A673 (cell line): ENCODE measurements around the gene UBE2J2. TPM values are rescaled to one million over a fixed set of nuclear protein-coding genes. Genes with fewer than 3 reads are reported as not detected.

ENCODE experiments used
- BruUV-seq: library from RNA; stranded (reverse); fragments of 400-500 nt; replicated peaks from 2 replicates; lab custom pipeline; 2021; lab: Mats Ljungman, UMichigan
- CTCF ChIA-PET: fragments of 300-600 bp; sonication (Branson Sonifier 250); formaldehyde crosslinking; loops from one replicate; lab custom pipeline; 2022; ENCODE audit warnings: antibody characterized with exemption; lab: Charles Lee
- POLR2A ChIA-PET: fragments of 300-600 bp; sonication (Branson Sonifier 250); formaldehyde crosslinking; loops from one replicate; lab custom pipeline; 2022; ENCODE audit warnings: antibody characterized with exemption; ENCODE audit not compliant: low non-redundant PET; lab: Charles Lee
- DNase-seq: peaks from one replicate; pipeline ENCODE4 v3.0.0-alpha.2; 2015; ENCODE audit warnings: low spot score
- H3K27ac ChIP-seq: fragments of 200-600 bp; sonication (generic); 2 replicates; pipeline ENCODE4 v1.5.1; 2016; ENCODE audit warnings: mixed run types, low read depth, mild to moderate bottlenecking, mixed read lengths, antibody characterized with exemption, low read length; ENCODE audit not compliant: poor library complexity, severe bottlenecking
- H3K27me3 ChIP-seq: fragments of 200-600 bp; sonication (generic); replicated peaks from 2 replicates; pipeline ENCODE4 v1.6.1; 2017; ENCODE audit warnings: mixed run types, low read depth, mild to moderate bottlenecking, mixed read lengths, antibody characterized with exemption, low read length; ENCODE audit not compliant: insufficient read depth, poor library complexity
- H3K36me3 ChIP-seq: fragments of 200-600 bp; sonication (generic); 2 replicates; pipeline ENCODE4 v1.6.1; 2016; ENCODE audit warnings: mixed run types, mild to moderate bottlenecking, mixed read lengths, antibody characterized with exemption, low read length; ENCODE audit not compliant: insufficient read depth, poor library complexity, severe bottlenecking
- H3K4me1 ChIP-seq: fragments of 200-600 bp; sonication (generic); 2 replicates; pipeline ENCODE4 v1.6.1; 2017; ENCODE audit warnings: mixed run types, mild to moderate bottlenecking, mixed read lengths, antibody characterized with exemption, low read length; ENCODE audit not compliant: insufficient read depth, poor library complexity, severe bottlenecking
- H3K4me3 ChIP-seq: fragments of 200-600 bp; sonication (generic); 2 replicates; pipeline ENCODE4 v1.5.1; 2016; ENCODE audit warnings: low read depth, mixed run types, mild to moderate bottlenecking, mixed read lengths, low read length; ENCODE audit not compliant: poor library complexity, severe bottlenecking
- H3K9me3 ChIP-seq: fragments of 200-600 bp; sonication (generic); 2 replicates; pipeline ENCODE4 v1.6.1; 2016; ENCODE audit warnings: mixed run types, low read depth, mild to moderate bottlenecking, mixed read lengths, antibody characterized with exemption, low read length; ENCODE audit not compliant: poor library complexity, severe bottlenecking
- CTCF ChIP-seq: fragments of 300-800, 200-600 bp; sonication (generic); conservative IDR thresholded peaks from 2 replicates; pipeline ENCODE4 v1.5.1; 2017; ENCODE audit warnings: low read depth, mild to moderate bottlenecking, antibody characterized with exemption, low read length, moderate library complexity, mixed read lengths
- EZH2 ChIP-seq: fragments of 200-600 bp; sonication (generic); IDR thresholded peaks from 2 replicates; pipeline ENCODE4 v1.6.1; 2017; ENCODE audit warnings: borderline replicate concordance, low read depth, mild to moderate bottlenecking, mixed read lengths, antibody characterized with exemption, low read length; ENCODE audit not compliant: poor library complexity, severe bottlenecking
- intact Hi-C: fragments of 100-400 bp; cut with micrococcal nuclease; formaldehyde crosslinking; loops from one replicate; pipeline ENCODE4 v1.10.0; 2022; ENCODE audit not compliant: unreplicated experiment
- total RNA-seq: library from RNA; stranded (reverse); gene quantifications from 2 replicates; pipeline ENCODE4 v1.2.3, GENCODE V29; 2021

UBE2J2 gene
- total RNA-seq, 1 experiment from 2014 or later = 92.8 TPM

GRCh38 chr1:1259540-1259939 is 14.1 kb downstream of the UBE2J2 start:
- no peaks in the 10 kb centered on the region for H3K9me3 ChIP-seq

GRCh38 chr1:1259119-1259488 is 14.6 kb downstream of the UBE2J2 start:
- no peak overlapping the region for H3K27ac ChIP-seq
- no TSS peak for BruUV-seq
- no peak overlapping the region for H3K4me3 ChIP-seq
- no peaks in the 10 kb centered on the region for H3K27me3 ChIP-seq
- H3K9me3 ChIP-seq = no peaks in the 10 kb centered on the region
- ChIA-PET POLR2A (no interaction called here), CTCF (no interaction called here)
- intact Hi-C loops = no loop called here
- TF ChIP-seq EZH2 (no peak), CTCF (no peak)
- no peak for DNase-seq
- peaks cover 51% of the 10 kb centered on the region for H3K36me3 ChIP-seq
- H3K4me1 ChIP-seq = no peaks in the 10 kb centered on the region

More at GRCh38 chr1:1259540-1259939, 14.1 kb downstream of the UBE2J2 start:
- H3K4me1 ChIP-seq = no peaks in the 10 kb centered on the region
- BruUV-seq = no TSS peak
- peaks cover 49% of the 10 kb centered on the region for H3K36me3 ChIP-seq
- POLR2A ChIA-PET = no interaction called here
- no peaks in the 10 kb centered on the region for H3K27me3 ChIP-seq
- CTCF ChIA-PET = no interaction called here
- no peak for DNase-seq
- intact Hi-C loops = no loop called here
- TF ChIP-seq EZH2 (no peak), CTCF (no peak)
- no peak overlapping the region for H3K27ac ChIP-seq
- H3K4me3 ChIP-seq = no peak overlapping the region

DNA sequence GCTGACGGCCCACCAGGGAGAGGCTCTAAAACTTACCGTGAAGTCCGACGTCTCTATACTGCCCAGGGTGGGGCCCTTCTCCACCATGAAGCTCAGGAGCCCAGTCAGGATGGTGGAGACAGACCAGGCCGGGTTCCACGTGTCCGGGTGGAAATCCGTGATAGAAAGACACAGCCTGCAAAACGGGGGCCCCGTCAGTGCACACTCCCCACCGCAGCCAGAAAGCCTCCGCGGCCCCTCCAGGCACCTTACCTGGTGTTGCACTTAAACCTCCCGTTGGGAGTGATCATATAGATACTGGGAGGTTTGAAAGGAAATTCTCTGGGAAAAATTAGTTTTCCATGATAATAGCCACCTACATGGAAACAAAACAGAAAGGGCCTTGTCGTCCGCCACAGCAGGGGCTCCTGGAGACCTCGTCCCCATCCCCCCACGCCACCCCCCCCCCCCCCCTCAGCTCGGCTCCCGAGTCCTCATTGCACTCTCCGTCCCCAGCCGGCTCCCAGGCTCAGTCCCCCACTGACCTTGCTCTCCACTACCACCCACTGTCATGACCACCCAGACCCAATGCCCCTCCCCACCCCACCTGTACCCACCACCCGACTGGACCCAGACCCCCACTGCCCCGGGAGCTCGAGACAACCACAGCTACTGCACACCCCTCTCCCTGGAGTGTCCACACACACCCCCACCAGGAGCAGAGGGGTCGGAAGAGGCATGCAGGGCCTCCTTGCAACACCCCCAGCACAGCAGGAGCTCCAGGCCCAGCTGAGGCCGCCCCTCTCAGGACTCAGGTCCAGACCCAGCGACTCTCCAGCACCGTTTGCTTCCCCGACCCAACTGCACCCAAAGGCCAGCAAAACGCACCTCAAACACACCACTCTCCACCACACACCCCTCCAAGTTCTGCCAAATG is 16.4 kb downstream of the UBE2J2 start:
- no peak for DNase-seq
- no TSS peak for BruUV-seq
- Histone ChIP-seq H3K27me3 (no peaks in the 10 kb centered on the region), H3K4me3 (no peak overlapping the region), H3K27ac (no peak overlapping the region), H3K9me3 (no peaks in the 10 kb centered on the region), H3K4me1 (no peaks in the 10 kb centered on the region), H3K36me3 (peaks cover 45% of the 10 kb centered on the region)
- POLR2A ChIA-PET = interaction anchor here (0.5 to 0.7 kb wide), 4 partner anchors 99 to 276 kb away, joined by 3 to 14 read pairs (median 5); no protein-coding TSS in a partner anchor
- CTCF ChIA-PET = no interaction called here
- intact Hi-C loops = no loop called here
- TF ChIP-seq CTCF = no peak
- no peak for TF ChIP-seq EZH2
